ENCODE measurements around the gene STX17.

Gene STX17

GRCh38 chr9:99878651-99879050 is 27.8 kb upstream of the STX17 start:
- H3K27me3 ChIP-seq (ENCODE audit: low read depth): peaks cover 12% of the 10 kb centered on the region
- in situ Hi-C loops (cut with MboI; ENCODE audit: low sequenced_read_pairs): no loop called here

GRCh38 chr9:99881769-99882168 is 24.7 kb upstream of the STX17 start:
- no peaks in the 10 kb centered on the region for H3K4me1 ChIP-seq
- peaks cover 5% of the 10 kb centered on the region; the same call in 1 of the 2 replicates for H3K27me3 ChIP-seq (ENCODE audit: low read depth)
- in situ Hi-C loops (cut with MboI; ENCODE audit: low sequenced_read_pairs): no loop called here
- no peaks in the 10 kb centered on the region for H3K36me3 ChIP-seq (replicated peaks)
- no peak overlapping the region for H3K4me3 ChIP-seq
- no peaks in the 10 kb centered on the region for H3K9me3 ChIP-seq
- no peak for DNase-seq (ENCODE audit: low spot score in 2 of 2)

More at GRCh38 chr9:99878651-99879050, 27.8 kb upstream of the STX17 start:
- no peaks in the 10 kb centered on the region for H3K4me1 ChIP-seq
- no peaks in the 10 kb centered on the region for H3K36me3 ChIP-seq (replicated peaks)
- H3K9me3 ChIP-seq: no peaks in the 10 kb centered on the region
- no peak for DNase-seq (ENCODE audit: low spot score in 2 of 2)
- H3K4me3 ChIP-seq: no peak overlapping the region

- H3K27me3 ChIP-seq (ENCODE audit: low read depth): no peaks in the 10 kb centered on the region
- DNase-seq (ENCODE audit: low spot score in 2 of 2): no peak
- no peaks in the 10 kb centered on the region for H3K36me3 ChIP-seq (replicated peaks)
- no peaks in the 10 kb centered on the region for H3K4me1 ChIP-seq
- H3K9me3 ChIP-seq: no peaks in the 10 kb centered on the region
- H3K4me3 ChIP-seq: no peak overlapping the region
- in situ Hi-C loops (cut with MboI; ENCODE audit: low sequenced_read_pairs): no loop called here
Measured at GRCh38 chr9:99885747-99886146, 20.7 kb upstream of the STX17 start.

GRCh38 chr9:99889120-99889519 is 17.3 kb upstream of the STX17 start:
- H3K36me3 ChIP-seq (replicated peaks): no peaks in the 10 kb centered on the region
- no peaks in the 10 kb centered on the region; the same call in 1 of the 2 replicates for H3K4me1 ChIP-seq
- H3K4me3 ChIP-seq: no peak overlapping the region
- H3K27me3 ChIP-seq (ENCODE audit: low read depth): peaks cover 12% of the 10 kb centered on the region
- in situ Hi-C loops (cut with MboI; ENCODE audit: low sequenced_read_pairs): no loop called here
- H3K9me3 ChIP-seq: no peaks in the 10 kb centered on the region
- DNase-seq (ENCODE audit: low spot score in 2 of 2): no peak

GRCh38 chr9:99894826-99895225 is 11.6 kb upstream of the STX17 start:
- H3K9me3 ChIP-seq: no peaks in the 10 kb centered on the region
- no peak overlapping the region for H3K4me3 ChIP-seq
- DNase-seq (ENCODE audit: low spot score in 2 of 2): no peak
- H3K27me3 ChIP-seq (ENCODE audit: low read depth): peaks cover 24% of the 10 kb centered on the region
- in situ Hi-C loops (cut with MboI; ENCODE audit: low sequenced_read_pairs): no loop called here
- H3K4me1 ChIP-seq: no peaks in the 10 kb centered on the region; the same call in 1 of the 2 replicates
- no peaks in the 10 kb centered on the region for H3K36me3 ChIP-seq (replicated peaks)

- Histone ChIP-seq H3K27me3 (ENCODE audit: low read depth) (peaks cover 26% of the 10 kb centered on the region), H3K4me3 (no peak overlapping the region), H3K9me3 (no peaks in the 10 kb centered on the region), H3K36me3 (replicated peaks) (no peaks in the 10 kb centered on the region), H3K4me1 (no peaks in the 10 kb centered on the region; the same call in 1 of the 2 replicates)
- in situ Hi-C loops (cut with MboI; ENCODE audit: low sequenced_read_pairs): no loop called here
- DNase-seq (ENCODE audit: low spot score in 2 of 2): no peak
Measured at GRCh38 chr9:99895510-99895909, 10.9 kb upstream of the STX17 start.

- in situ Hi-C loops (cut with MboI; ENCODE audit: low sequenced_read_pairs): no loop called here
- DNase-seq (ENCODE audit: low spot score in 2 of 2): no peak
Measured at GRCh38 chr9:99896119-99896518, 10.3 kb upstream of the STX17 start.

GRCh38 chr9:99903393-99903792 is 3.1 kb upstream of the STX17 start:
- H3K9me3 ChIP-seq: no peaks in the 10 kb centered on the region
- no peak for DNase-seq (ENCODE audit: low spot score in 2 of 2)
- H3K27me3 ChIP-seq (ENCODE audit: low read depth): peaks cover 5% of the 10 kb centered on the region
- in situ Hi-C loops (cut with MboI; ENCODE audit: low sequenced_read_pairs): no loop called here
- H3K36me3 ChIP-seq (replicated peaks): no peaks in the 10 kb centered on the region
- H3K4me3 ChIP-seq: no peak overlapping the region
- H3K4me1 ChIP-seq: peaks cover 10% of the 10 kb centered on the region

More at GRCh38 chr9:99896119-99896518, 10.3 kb upstream of the STX17 start:
- Histone ChIP-seq H3K36me3 (replicated peaks) (no peaks in the 10 kb centered on the region), H3K4me1 (no peaks in the 10 kb centered on the region; the same call in 1 of the 2 replicates), H3K27me3 (ENCODE audit: low read depth) (peaks cover 26% of the 10 kb centered on the region), H3K9me3 (no peaks in the 10 kb centered on the region), H3K4me3 (no peak overlapping the region)

GRCh38 chr9:99905833-99906402 is 536 bp upstream of the STX17 start:
- DNase-seq (ENCODE audit: low spot score in 2 of 2): no peak
- Histone ChIP-seq H3K27me3 (ENCODE audit: low read depth) (no peaks in the 10 kb centered on the region), H3K9me3 (no peaks in the 10 kb centered on the region), H3K4me3 (peak overlapping the region; percentile 70), H3K36me3 (replicated peaks) (no peaks in the 10 kb centered on the region), H3K4me1 (peaks cover 21% of the 10 kb centered on the region)
- in situ Hi-C loops (cut with MboI; ENCODE audit: low sequenced_read_pairs): no loop called here

GRCh38 chr9:99907208-99907532 is 716 bp downstream of the STX17 start:
- Histone ChIP-seq H3K27me3 (ENCODE audit: low read depth) (no peaks in the 10 kb centered on the region), H3K4me1 (peaks cover 21% of the 10 kb centered on the region), H3K36me3 (replicated peaks) (no peaks in the 10 kb centered on the region), H3K4me3 (peak overlapping the region; percentile 70), H3K9me3 (no peaks in the 10 kb centered on the region)
- in situ Hi-C loops (cut with MboI; ENCODE audit: low sequenced_read_pairs): no loop called here
- DNase-seq (ENCODE audit: low spot score in 2 of 2): no peak

GRCh38 chr9:99911600-99911999 is 5.1 kb downstream of the STX17 start:
- in situ Hi-C loops (cut with MboI; ENCODE audit: low sequenced_read_pairs): no loop called here
- Histone ChIP-seq H3K4me3 (no peak overlapping the region), H3K9me3 (no peaks in the 10 kb centered on the region), H3K4me1 (peaks cover 17% of the 10 kb centered on the region), H3K36me3 (replicated peaks) (no peaks in the 10 kb centered on the region; the same call in 1 of the 2 replicates), H3K27me3 (ENCODE audit: low read depth) (no peaks in the 10 kb centered on the region)
- no peak for DNase-seq (ENCODE audit: low spot score in 2 of 2)

GRCh38 chr9:99916650-99917049 is 10.2 kb downstream of the STX17 start:
- Histone ChIP-seq H3K27me3 (ENCODE audit: low read depth) (no peaks in the 10 kb centered on the region), H3K4me1 (no peaks in the 10 kb centered on the region), H3K4me3 (no peak overlapping the region), H3K9me3 (no peaks in the 10 kb centered on the region), H3K36me3 (replicated peaks) (no peaks in the 10 kb centered on the region; the same call in none of the 2 replicates)
- in situ Hi-C loops (cut with MboI; ENCODE audit: low sequenced_read_pairs): no loop called here
- DNase-seq (ENCODE audit: low spot score in 2 of 2): no peak

- Histone ChIP-seq H3K4me3 (no peak overlapping the region), H3K9me3 (no peaks in the 10 kb centered on the region), H3K36me3 (replicated peaks) (peaks cover 7% of the 10 kb centered on the region), H3K4me1 (no peaks in the 10 kb centered on the region), H3K27me3 (ENCODE audit: low read depth) (no peaks in the 10 kb centered on the region)
- in situ Hi-C loops (cut with MboI; ENCODE audit: low sequenced_read_pairs): no loop called here
- no peak for DNase-seq (ENCODE audit: low spot score in 2 of 2)
Measured at GRCh38 chr9:99918134-99918533, 11.7 kb downstream of the STX17 start.

- H3K4me1 ChIP-seq: no peaks in the 10 kb centered on the region
- H3K36me3 ChIP-seq (replicated peaks): peaks cover 12% of the 10 kb centered on the region
- no peak for DNase-seq (ENCODE audit: low spot score in 2 of 2)
- H3K4me3 ChIP-seq: no peak overlapping the region
- in situ Hi-C loops (cut with MboI; ENCODE audit: low sequenced_read_pairs): no loop called here
- no peaks in the 10 kb centered on the region for H3K27me3 ChIP-seq (ENCODE audit: low read depth)
- H3K9me3 ChIP-seq: no peaks in the 10 kb centered on the region
Measured at GRCh38 chr9:99919930-99920329, 13.5 kb downstream of the STX17 start.
